Endometrial microvascular endothelial cells (primary cell): ENCODE results near the gene SLC27A6. TPM values are rescaled to one million over a fixed set of nuclear protein-coding genes. Genes with fewer than 3 reads are reported as not detected.
"Not testable (repeated sequence)": the region's sequence is repeated elsewhere in the genome, so short reads cannot be mapped to it uniquely, and the experiment has no call there.

Source experiments
- in situ Hi-C: cut with HindIII; loops from 2 replicates; pipeline ENCODE4 v1.10.0; 2017; ENCODE audit warnings: low sequenced_read_pairs, low pct_unique_long_range_greater_than_20kb; ENCODE audit errors: inconsistent ontology term
- total RNA-seq: library from RNA; depleted of rRNA; stranded (reverse); fragments of >200 nt; gene quantifications from one replicate; pipeline ENCODE4 v1.2.3, GENCODE V29; 2015; ENCODE audit errors: inconsistent ontology term

SLC27A6 gene
- total RNA-seq, 1 donor from 2014 or later = not detected

GRCh38 chr5:128984480-128984879, 19.2 kb downstream of the SLC27A6 start:
- in situ Hi-C loops = no loop called here

DNA sequence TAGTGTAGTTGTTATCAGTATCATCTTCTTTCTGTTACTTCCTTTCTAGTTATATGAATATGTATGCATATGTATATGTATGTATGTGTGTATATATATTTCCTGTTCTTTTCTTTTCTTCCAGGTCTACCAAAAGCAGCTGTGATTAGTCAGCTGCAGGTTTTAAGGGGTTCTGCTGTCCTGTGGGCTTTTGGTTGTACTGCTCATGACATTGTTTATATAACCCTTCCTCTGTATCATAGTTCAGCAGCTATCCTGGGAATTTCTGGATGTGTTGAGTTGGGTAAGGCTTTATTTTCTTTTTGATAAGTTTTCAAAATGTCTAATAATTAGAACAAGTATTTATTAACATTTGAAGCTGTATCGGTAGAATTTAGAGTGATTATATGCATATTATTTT, 23.2 kb downstream of the SLC27A6 start:
- in situ Hi-C loops = no loop called here

- in situ Hi-C loops = no loop called here
Measured at GRCh38 chr5:129001841-129002526, 36.7 kb downstream of the SLC27A6 start.

- in situ Hi-C loops = no loop called here
Measured at GRCh38 chr5:129002527-129002842, 37.2 kb downstream of the SLC27A6 start.

- in situ Hi-C loops = no loop called here
Measured at GRCh38 chr5:129003232-129003631, 37.9 kb downstream of the SLC27A6 start.

DNA sequence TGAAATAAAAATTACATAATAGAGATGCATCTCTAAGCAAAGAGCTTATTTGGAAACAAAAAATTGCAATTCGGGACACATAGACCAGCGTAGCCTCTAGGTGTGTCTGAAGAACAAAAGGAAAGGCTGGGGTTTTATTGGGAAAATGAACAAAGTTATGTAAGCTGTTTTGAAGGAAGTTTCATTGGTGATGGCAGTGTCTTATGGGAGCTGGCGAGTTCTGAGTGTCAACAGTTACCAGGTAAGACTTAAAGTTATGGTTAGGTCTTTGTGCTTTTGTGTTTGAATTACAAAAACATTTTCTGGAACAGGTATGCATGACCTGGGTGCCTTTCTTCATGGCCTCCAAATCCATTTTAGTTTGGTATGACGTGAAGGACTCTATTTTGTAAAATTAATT, 48.9 kb downstream of the SLC27A6 start:
- in situ Hi-C loops = no loop called here

- in situ Hi-C loops = no loop called here
Measured at GRCh38 chr5:129018837-129019236, 53.5 kb downstream of the SLC27A6 start.

GRCh38 chr5:129019401-129019908, 54.2 kb downstream of the SLC27A6 start:
- in situ Hi-C loops = no loop called here

GRCh38 chr5:129020683-129021082, 55.4 kb downstream of the SLC27A6 start:
- in situ Hi-C loops = no loop called here

DNA sequence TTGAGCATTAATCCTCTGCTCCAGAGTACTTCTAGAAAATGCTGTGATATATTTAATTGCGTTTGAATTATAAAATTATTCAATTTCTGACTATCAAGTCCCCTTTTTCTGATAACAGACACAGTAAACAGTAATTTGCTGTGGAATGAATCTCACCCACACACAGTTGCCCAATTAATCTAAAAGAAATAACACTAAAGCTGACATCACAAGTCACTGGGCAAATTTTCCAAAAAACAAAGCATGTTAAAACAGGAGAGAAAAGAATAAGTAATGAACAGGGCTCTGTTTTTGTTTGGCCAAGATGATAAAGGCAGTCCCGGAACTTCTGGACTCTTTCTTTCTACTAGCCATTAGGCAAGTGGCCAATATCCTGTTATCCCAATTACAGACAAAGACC, 56.5 kb downstream of the SLC27A6 start:
- in situ Hi-C loops = no loop called here

GRCh38 chr5:129022599-129022998, 57.3 kb downstream of the SLC27A6 start:
- in situ Hi-C loops = no loop called here

GRCh38 chr5:129027260-129027659, 62.0 kb downstream of the SLC27A6 start:
- in situ Hi-C loops = no loop called here

- in situ Hi-C loops = no loop called here
Measured at GRCh38 chr5:129031886-129032683, 66.8 kb downstream of the SLC27A6 start.

- in situ Hi-C loops = not testable (repeated sequence)
Measured at GRCh38 chr5:129036257-129036656, 71.0 kb downstream of the SLC27A6 start.

GRCh38 chr5:129041196-129041881, 76.1 kb downstream of the SLC27A6 start:
- in situ Hi-C loops = no loop called here

DNA sequence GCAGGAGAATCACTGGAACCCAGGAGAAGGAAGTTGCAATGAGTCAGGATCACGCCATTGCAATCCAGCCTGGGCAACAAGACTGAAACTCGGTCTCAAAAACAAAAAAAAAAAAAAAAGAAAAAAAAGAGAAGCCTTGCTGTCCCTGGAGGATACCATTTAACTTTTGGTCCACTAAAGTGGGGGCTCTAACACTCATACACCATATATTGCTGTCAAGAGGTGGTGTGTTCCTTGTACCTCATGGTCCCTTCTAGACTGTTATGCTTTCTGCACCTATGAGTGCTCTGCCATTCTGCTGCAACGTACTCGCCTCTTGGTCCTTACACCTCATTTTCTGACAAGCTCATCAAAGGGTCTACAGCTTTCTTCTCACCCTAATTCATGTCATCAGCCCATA, 77.0 kb downstream of the SLC27A6 start:
- in situ Hi-C loops = no loop called here

GRCh38 chr5:129043894-129044293, 78.6 kb downstream of the SLC27A6 start:
- in situ Hi-C loops = no loop called here

GRCh38 chr5:129046151-129046550, 80.9 kb downstream of the SLC27A6 start:
- in situ Hi-C loops = no loop called here

- in situ Hi-C loops = no loop called here
Measured at GRCh38 chr5:129048509-129048908, 83.2 kb downstream of the SLC27A6 start.
